Panc1 (cell line): ENCODE data around the gene PRKAG2. TPM values are rescaled to one million over a fixed set of nuclear protein-coding genes. Genes with fewer than 3 reads are reported as not detected.
A peak's percentile ranks its signal among the peaks of the same experiment; 100 is the strongest.

Experiments
- ATAC-seq: fragments of 200-7000 bp; cut with Tn5 transposase; 2 replicates; pipeline ENCODE4 v1.9.1; 2020; ENCODE audit warnings: mild to moderate bottlenecking, moderate library complexity
- BruUV-seq: library from RNA; stranded (reverse); fragments of 400-500 nt; replicated peaks from 2 replicates; lab custom pipeline; 2021; lab: Mats Ljungman, UMichigan
- CTCF ChIA-PET: fragments of 300-600 bp; sonication (Branson Sonifier 250); formaldehyde crosslinking; loops from one replicate; lab custom pipeline; 2022; ENCODE audit warnings: antibody characterized with exemption; lab: Charles Lee
- POLR2A ChIA-PET: fragments of 300-600 bp; sonication (Branson Sonifier 250); formaldehyde crosslinking; loops from one replicate; lab custom pipeline; 2022; ENCODE audit warnings: antibody characterized with exemption; lab: Charles Lee
- DNase-seq: peaks from one replicate; pipeline ENCODE4 v3.0.0-alpha.2; 2010; ENCODE audit warnings: low read depth, low spot score
- H3K27ac ChIP-seq: 2 replicates; pipeline ENCODE4 v1.5.1; 2011; ENCODE audit warnings: mild to moderate bottlenecking, low read length, inconsistent platforms
- H3K27me3 ChIP-seq: fragments of 200-500 bp; sonication (Bioruptor generic); 2 replicates; pipeline ENCODE4 v1.6.0; 2014; ENCODE audit warnings: low read length, inconsistent platforms; ENCODE audit not compliant: control insufficient read depth, insufficient read depth
- H3K36me3 ChIP-seq: fragments of 200-500 bp; sonication (Bioruptor generic); 2 replicates; pipeline ENCODE4 v1.5.1; 2014; ENCODE audit warnings: inconsistent platforms, mild to moderate bottlenecking, low read length, moderate library complexity; ENCODE audit not compliant: control insufficient read depth, insufficient read depth
- H3K4me1 ChIP-seq: 2 replicates; pipeline ENCODE4 v1.5.1; 2011; ENCODE audit warnings: inconsistent platforms, mild to moderate bottlenecking, low read length, moderate library complexity; ENCODE audit not compliant: control insufficient read depth, insufficient read depth
- H3K4me3 ChIP-seq, 2 experiments: 2 replicates each; pipeline ENCODE4 v1.5.1; 2011 to 2012; ENCODE audit warnings: low read depth in 2 of 2, low read length in 2 of 2, mild to moderate bottlenecking in 2 of 2, inconsistent platforms in 1 of 2, moderate library complexity in 1 of 2
- H3K9me3 ChIP-seq: fragments of 200-500 bp; sonication (Bioruptor generic); 2 replicates; pipeline ENCODE4 v1.5.1; 2014; ENCODE audit warnings: low read depth, mild to moderate bottlenecking, inconsistent platforms, low read length, moderate library complexity; ENCODE audit not compliant: control insufficient read depth, insufficient read depth
- POLR2AphosphoS5 ChIP-seq: IDR thresholded peaks from 2 replicates; pipeline ENCODE4 v1.6.1; 2012; ENCODE audit warnings: mild to moderate bottlenecking, low read depth, low read length, moderate library complexity
- SIN3A ChIP-seq: IDR thresholded peaks from 2 replicates; pipeline ENCODE4 v1.6.1; 2012; ENCODE audit warnings: low read depth, mild to moderate bottlenecking, low read length, moderate library complexity, borderline replicate concordance; ENCODE audit not compliant: insufficient read depth
- TCF7L2 ChIP-seq: IDR thresholded peaks from 2 replicates; pipeline ENCODE4 v1.6.1; 2011; ENCODE audit warnings: mild to moderate bottlenecking, low read depth, low read length, inconsistent platforms
- in situ Hi-C: cut with HindIII; loops from 2 replicates; pipeline ENCODE4 v1.10.0; 2016; ENCODE audit warnings: low sequenced_read_pairs, low pct_unique_long_range_greater_than_20kb
- intact Hi-C: fragments of 100-400 bp; cut with micrococcal nuclease; formaldehyde crosslinking; loops from one replicate; pipeline ENCODE4 v1.10.0; 2022; ENCODE audit not compliant: unreplicated experiment
- total RNA-seq: library from RNA; stranded (reverse); gene quantifications from one replicate; pipeline ENCODE4 v1.2.1, GENCODE V29; 2021; ENCODE audit not compliant: unreplicated experiment
- TF ChIP-seq, protein P1 (sequence below), 2 experiments: IDR thresholded peaks; 2 replicates each; pipeline ENCODE4 v1.6.1; 2011 to 2012; ENCODE audit warnings: low read depth in 2 of 2, control low read depth in 1 of 2, low read length in 1 of 2, mild to moderate bottlenecking in 1 of 2, moderate library complexity in 1 of 2; ENCODE audit not compliant: insufficient read depth in 1 of 2
- TF ChIP-seq, protein P2 (sequence below): fragments of 450-650 bp; IDR thresholded peaks from 2 replicates; pipeline ENCODE4 v1.5.1; 2017; ENCODE audit warnings: mild to moderate bottlenecking

The PRKAG2 gene
- total RNA-seq, 1 experiment from 2014 or later, result 71.6 TPM

DNA sequence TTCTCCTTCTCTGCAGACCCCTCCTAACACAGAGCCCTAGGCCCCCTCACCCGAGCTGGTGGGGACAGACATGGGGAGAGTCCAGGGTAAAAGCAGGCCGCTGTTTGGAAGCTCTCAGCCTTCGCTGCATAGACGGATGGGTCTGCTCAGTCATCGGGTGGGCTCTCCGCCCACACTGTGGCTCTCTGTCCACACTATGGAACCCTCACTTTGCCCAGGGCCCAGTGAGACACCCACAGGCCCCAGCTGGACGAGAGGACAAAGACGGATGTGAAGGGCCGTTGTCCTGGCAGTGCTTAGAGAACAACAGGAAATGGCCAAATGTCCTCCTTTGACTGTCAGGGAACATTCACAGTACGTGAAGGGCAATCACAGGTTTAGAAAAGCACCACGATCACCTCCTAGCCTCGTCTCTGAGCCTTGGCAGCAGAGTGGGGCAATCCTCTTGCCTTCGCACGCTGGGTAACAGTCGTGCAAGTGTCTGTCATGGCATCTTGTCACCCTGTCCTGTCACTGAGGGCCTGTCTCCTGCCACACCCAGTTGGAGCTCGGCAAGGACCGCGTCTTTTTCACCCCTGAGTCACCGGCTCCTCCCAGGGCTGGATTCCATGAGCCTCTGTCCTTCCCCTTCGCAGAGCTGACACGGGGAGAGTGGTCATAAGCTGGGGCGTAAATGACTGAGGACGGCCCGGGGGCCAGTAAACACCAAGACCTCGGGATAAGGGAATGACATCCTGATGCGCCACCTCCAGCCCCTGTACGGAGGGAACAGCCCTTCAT is 80.6 kb downstream of the PRKAG2 start:
- POLR2A ChIA-PET, result no interaction called here
- Histone ChIP-seq H3K4me1 (peaks cover 6% of the 10 kb centered on the region), H3K27me3 (no peaks in the 10 kb centered on the region), H3K9me3 (no peaks in the 10 kb centered on the region), H3K4me3 (no peak overlapping the region), H3K36me3 (no peaks in the 10 kb centered on the region), H3K27ac (0 out of 2 replicates have a peak overlapping the region, but pooled peaks have one; percentile 20)
- peak; percentile 84 for ATAC-seq
- BruUV-seq, result no TSS peak
- TF ChIP-seq SIN3A (no peak), POLR2AphosphoS5 (no peak)
- TF ChIP-seq, protein P1, sequence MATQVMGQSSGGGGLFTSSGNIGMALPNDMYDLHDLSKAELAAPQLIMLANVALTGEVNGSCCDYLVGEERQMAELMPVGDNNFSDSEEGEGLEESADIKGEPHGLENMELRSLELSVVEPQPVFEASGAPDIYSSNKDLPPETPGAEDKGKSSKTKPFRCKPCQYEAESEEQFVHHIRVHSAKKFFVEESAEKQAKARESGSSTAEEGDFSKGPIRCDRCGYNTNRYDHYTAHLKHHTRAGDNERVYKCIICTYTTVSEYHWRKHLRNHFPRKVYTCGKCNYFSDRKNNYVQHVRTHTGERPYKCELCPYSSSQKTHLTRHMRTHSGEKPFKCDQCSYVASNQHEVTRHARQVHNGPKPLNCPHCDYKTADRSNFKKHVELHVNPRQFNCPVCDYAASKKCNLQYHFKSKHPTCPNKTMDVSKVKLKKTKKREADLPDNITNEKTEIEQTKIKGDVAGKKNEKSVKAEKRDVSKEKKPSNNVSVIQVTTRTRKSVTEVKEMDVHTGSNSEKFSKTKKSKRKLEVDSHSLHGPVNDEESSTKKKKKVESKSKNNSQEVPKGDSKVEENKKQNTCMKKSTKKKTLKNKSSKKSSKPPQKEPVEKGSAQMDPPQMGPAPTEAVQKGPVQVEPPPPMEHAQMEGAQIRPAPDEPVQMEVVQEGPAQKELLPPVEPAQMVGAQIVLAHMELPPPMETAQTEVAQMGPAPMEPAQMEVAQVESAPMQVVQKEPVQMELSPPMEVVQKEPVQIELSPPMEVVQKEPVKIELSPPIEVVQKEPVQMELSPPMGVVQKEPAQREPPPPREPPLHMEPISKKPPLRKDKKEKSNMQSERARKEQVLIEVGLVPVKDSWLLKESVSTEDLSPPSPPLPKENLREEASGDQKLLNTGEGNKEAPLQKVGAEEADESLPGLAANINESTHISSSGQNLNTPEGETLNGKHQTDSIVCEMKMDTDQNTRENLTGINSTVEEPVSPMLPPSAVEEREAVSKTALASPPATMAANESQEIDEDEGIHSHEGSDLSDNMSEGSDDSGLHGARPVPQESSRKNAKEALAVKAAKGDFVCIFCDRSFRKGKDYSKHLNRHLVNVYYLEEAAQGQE (IDR thresholded peaks at IDR 0.05; ENCODE audit: insufficient read depth in 1 of 2, low read depth in 2 of 2, low read length in 1 of 2), result no peak
- in situ Hi-C loops, result no loop called here
- intact Hi-C loops, result no loop called here
- peak; percentile 57 for DNase-seq
- CTCF ChIA-PET, result interaction anchor here (0.6 kb wide), 1 partner anchor 32 kb away, joined by 5 read pairs; no protein-coding TSS in a partner anchor

DNA sequence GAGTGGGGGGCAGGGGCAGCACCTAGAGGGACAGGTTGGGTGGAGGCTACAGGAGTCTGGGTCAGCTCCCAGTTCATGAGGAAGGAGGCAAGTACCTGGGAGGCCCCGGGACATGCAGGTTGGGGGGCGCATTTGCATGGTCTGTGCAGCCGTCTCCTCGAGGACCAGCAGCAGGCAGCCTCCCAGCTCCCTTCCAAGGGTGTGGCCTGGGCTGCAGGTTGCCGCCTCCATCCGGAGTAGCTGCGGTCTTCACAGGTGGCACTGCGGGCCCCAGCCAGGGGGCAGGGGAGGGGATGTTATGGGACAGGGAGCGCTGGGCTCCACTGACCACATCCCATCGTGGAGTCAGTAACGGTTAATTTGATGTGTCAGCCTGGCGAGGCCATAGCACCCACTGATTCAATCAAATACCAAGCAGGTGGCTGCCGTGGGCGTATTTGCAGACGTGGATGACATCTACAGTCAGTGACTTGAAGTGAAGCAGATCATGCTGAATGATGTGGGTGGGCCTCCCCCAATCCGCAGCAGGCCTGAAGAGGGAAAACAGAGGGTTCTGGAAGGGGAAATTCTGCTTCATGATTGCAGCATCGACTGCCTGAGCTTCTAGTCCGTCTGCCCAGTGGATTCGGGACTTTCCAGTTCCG is 81.6 kb downstream of the PRKAG2 start:
- CTCF ChIA-PET, result no interaction called here
- ATAC-seq (no peak), DNase-seq (no peak)
- no TSS peak for BruUV-seq
- TF ChIP-seq POLR2AphosphoS5 (no peak), TCF7L2 (no peak), SIN3A (no peak)
- TF ChIP-seq, protein P2, sequence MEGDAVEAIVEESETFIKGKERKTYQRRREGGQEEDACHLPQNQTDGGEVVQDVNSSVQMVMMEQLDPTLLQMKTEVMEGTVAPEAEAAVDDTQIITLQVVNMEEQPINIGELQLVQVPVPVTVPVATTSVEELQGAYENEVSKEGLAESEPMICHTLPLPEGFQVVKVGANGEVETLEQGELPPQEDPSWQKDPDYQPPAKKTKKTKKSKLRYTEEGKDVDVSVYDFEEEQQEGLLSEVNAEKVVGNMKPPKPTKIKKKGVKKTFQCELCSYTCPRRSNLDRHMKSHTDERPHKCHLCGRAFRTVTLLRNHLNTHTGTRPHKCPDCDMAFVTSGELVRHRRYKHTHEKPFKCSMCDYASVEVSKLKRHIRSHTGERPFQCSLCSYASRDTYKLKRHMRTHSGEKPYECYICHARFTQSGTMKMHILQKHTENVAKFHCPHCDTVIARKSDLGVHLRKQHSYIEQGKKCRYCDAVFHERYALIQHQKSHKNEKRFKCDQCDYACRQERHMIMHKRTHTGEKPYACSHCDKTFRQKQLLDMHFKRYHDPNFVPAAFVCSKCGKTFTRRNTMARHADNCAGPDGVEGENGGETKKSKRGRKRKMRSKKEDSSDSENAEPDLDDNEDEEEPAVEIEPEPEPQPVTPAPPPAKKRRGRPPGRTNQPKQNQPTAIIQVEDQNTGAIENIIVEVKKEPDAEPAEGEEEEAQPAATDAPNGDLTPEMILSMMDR, result no peak
- TF ChIP-seq, protein P1 (IDR thresholded peaks at IDR 0.05; ENCODE audit: insufficient read depth in 1 of 2, low read depth in 2 of 2, low read length in 1 of 2), result no peak
- no peak overlapping the region for H3K4me3 ChIP-seq
- H3K27me3 ChIP-seq, result no peaks in the 10 kb centered on the region
- no peak overlapping the region for H3K27ac ChIP-seq
- intact Hi-C loops, result no loop called here
- POLR2A ChIA-PET, result no interaction called here
- H3K9me3 ChIP-seq, result no peaks in the 10 kb centered on the region
- H3K36me3 ChIP-seq, result no peaks in the 10 kb centered on the region
- peaks cover 6% of the 10 kb centered on the region for H3K4me1 ChIP-seq
- in situ Hi-C loops, result no loop called here
